OCI-LY1 (cell line): ENCODE data around the gene PRPF6.
A peak's percentile ranks its signal among the peaks of the same experiment; 100 is the strongest.

ENCODE experiments used
- H2AFZ ChIP-seq: fragments of 200-600 bp; sonication (generic), shearing (Covaris generic); 2 replicates; pipeline ENCODE4 v1.6.0; 2014; ENCODE audit warnings: antibody characterized with exemption, mild to moderate bottlenecking, low read length
- H3F3A ChIP-seq: fragments of 200-600 bp; sonication (generic), shearing (Covaris generic); 2 replicates; pipeline ENCODE4 v1.6.0; 2014; ENCODE audit warnings: mild to moderate bottlenecking, antibody characterized with exemption, low read length, moderate library complexity; ENCODE audit not compliant: insufficient read depth
- H3K27ac ChIP-seq: fragments of 200-600 bp; sonication (generic); 2 replicates; pipeline ENCODE4 v1.5.1; 2014; ENCODE audit warnings: low read length, mixed run types, mild to moderate bottlenecking, low read depth; ENCODE audit not compliant: poor library complexity, severe bottlenecking
- H3K27me3 ChIP-seq: fragments of 200-600 bp; sonication (generic); 2 replicates; pipeline ENCODE4 v1.6.0; 2014; ENCODE audit warnings: antibody characterized with exemption, mild to moderate bottlenecking, low read length, moderate library complexity; ENCODE audit not compliant: insufficient read depth
- H3K36me3 ChIP-seq: fragments of 200-600 bp; sonication (generic); 2 replicates; pipeline ENCODE4 v1.6.1; 2014; ENCODE audit warnings: mild to moderate bottlenecking, antibody characterized with exemption, low read length, moderate library complexity, mixed read lengths; ENCODE audit not compliant: insufficient read depth
- H3K4me1 ChIP-seq: fragments of 200-600 bp; sonication (generic); 2 replicates; pipeline ENCODE4 v1.5.1; 2014; ENCODE audit warnings: mild to moderate bottlenecking, low read length, moderate library complexity; ENCODE audit not compliant: insufficient read depth, severe bottlenecking
- H3K4me2 ChIP-seq: fragments of 200-600 bp; sonication (generic), shearing (Covaris generic); 2 replicates; pipeline ENCODE4 v1.6.1; 2014; ENCODE audit warnings: low read length
- H3K4me3 ChIP-seq: fragments of 200-600 bp; sonication (generic); 2 replicates; pipeline ENCODE4 v1.5.1; 2014; ENCODE audit warnings: low read length, low read depth, mild to moderate bottlenecking, mixed read lengths; ENCODE audit not compliant: poor library complexity, severe bottlenecking
- H3K79me2 ChIP-seq: fragments of 200-600 bp; shearing (Covaris generic); 2 replicates; pipeline ENCODE4 v1.6.1; 2016; ENCODE audit warnings: mixed run types, low read length, mixed read lengths; ENCODE audit not compliant: insufficient read depth
- H3K9ac ChIP-seq: fragments of 200-600 bp; sonication (generic), shearing (Covaris generic); 2 replicates; pipeline ENCODE4 v1.6.1; 2014; ENCODE audit warnings: mild to moderate bottlenecking, low read length, mixed read lengths
- H3K9me2 ChIP-seq: fragments of 200-600 bp; sonication (generic), shearing (Covaris generic); 2 replicates; pipeline ENCODE4 v1.6.1; 2014; ENCODE audit warnings: low read depth, mild to moderate bottlenecking, low read length, mixed read lengths
- H3K9me3 ChIP-seq: fragments of 200-600 bp; shearing (Covaris generic); 2 replicates; pipeline ENCODE4 v1.6.1; 2014; ENCODE audit warnings: low read length, mixed read lengths
- H4K20me1 ChIP-seq: fragments of 200-600 bp; sonication (generic), shearing (Covaris generic); 2 replicates; pipeline ENCODE4 v1.6.0; 2016; ENCODE audit warnings: mild to moderate bottlenecking, low read length; ENCODE audit not compliant: insufficient read depth
- CTCF ChIP-seq: fragments of 200-600 bp; sonication (generic), shearing (Covaris generic); IDR thresholded peaks from 2 replicates; pipeline ENCODE4 v1.5.1; 2017; ENCODE audit warnings: mild to moderate bottlenecking, antibody characterized with exemption, low read length, moderate library complexity, mixed read lengths
- EZH2 ChIP-seq: fragments of 200-600 bp; sonication (generic), shearing (Covaris generic); IDR thresholded peaks from 2 replicates; pipeline ENCODE4 v1.8.0; 2017; ENCODE audit warnings: borderline replicate concordance, mixed run types, mild to moderate bottlenecking, antibody characterized with exemption, low read length, moderate library complexity, mixed read lengths

The PRPF6 gene

GRCh38 chr20:63966944-63967322, 14.0 kb upstream of the PRPF6 start:
- Histone ChIP-seq H3K27me3 (no peaks in the 10 kb centered on the region), H3K4me3 (no peak overlapping the region), H3K4me1 (peaks cover 16% of the 10 kb centered on the region), H3K27ac (no peak overlapping the region), H3K36me3 (peaks cover 52% of the 10 kb centered on the region), H3K9me3 (no peaks in the 10 kb centered on the region), H3K4me2 (no peak overlapping the region), H2AFZ (no peak overlapping the region), H3K9ac (no peak overlapping the region), H4K20me1 (no peaks in the 10 kb centered on the region), H3K9me2 (no peaks in the 10 kb centered on the region), H3F3A (no peaks in the 10 kb centered on the region), H3K79me2 (no peaks in the 10 kb centered on the region)
- no peak for TF ChIP-seq CTCF
- TF ChIP-seq EZH2, result no peak

GRCh38 chr20:63967330-63968135, 13.4 kb upstream of the PRPF6 start:
- Histone ChIP-seq H3K27me3 (no peaks in the 10 kb centered on the region), H3K9ac (no peak overlapping the region), H3K4me3 (no peak overlapping the region), H3K79me2 (no peaks in the 10 kb centered on the region), H3K36me3 (peaks cover 48% of the 10 kb centered on the region), H3F3A (no peaks in the 10 kb centered on the region), H3K9me2 (no peaks in the 10 kb centered on the region), H4K20me1 (no peaks in the 10 kb centered on the region), H3K4me1 (peaks cover 16% of the 10 kb centered on the region), H3K4me2 (no peak overlapping the region), H3K27ac (no peak overlapping the region), H3K9me3 (no peaks in the 10 kb centered on the region), H2AFZ (no peak overlapping the region)
- TF ChIP-seq CTCF (no peak), EZH2 (no peak)

DNA sequence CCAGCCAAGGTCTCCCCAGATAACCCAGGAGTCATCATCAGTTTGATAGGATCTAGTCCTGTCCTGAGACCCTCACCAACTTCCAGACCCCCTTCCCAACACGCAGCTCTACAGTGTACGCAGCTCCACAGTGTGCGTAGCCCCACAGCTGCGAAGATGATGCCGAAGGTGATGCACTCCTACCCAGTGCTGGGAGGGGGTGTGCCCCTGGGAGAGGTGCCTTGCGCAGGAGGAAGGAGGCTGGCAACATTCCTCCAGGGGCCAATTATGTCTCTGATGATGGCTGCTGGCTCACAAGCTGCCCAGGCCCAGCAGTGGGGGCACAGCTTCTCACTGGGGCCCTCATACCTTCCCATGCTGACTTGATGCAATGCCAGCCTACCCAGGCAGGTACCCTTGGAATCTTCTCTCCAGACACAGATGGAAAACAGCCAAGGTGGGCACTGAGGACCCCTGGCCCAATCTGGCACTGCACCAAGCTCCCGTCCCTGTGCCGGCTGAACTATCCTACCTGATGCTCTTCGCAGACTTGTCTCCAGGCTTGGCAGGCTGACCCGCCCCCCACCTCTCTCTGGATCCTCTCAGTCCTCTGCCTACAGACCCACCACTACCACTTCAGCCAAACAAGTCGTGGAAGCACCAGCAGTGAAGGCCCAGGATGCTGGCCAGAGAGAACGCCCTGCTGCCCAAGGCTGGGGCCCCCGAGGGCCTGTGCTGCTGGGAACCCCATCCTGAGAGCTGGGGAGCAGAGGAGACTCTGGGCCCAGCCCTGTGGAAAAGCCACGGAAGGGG, 12.6 kb upstream of the PRPF6 start:
- Histone ChIP-seq H3K79me2 (no peaks in the 10 kb centered on the region), H3K4me2 (peak overlapping the region; percentile 98), H2AFZ (no peak overlapping the region), H3F3A (no peaks in the 10 kb centered on the region), H3K9me2 (no peaks in the 10 kb centered on the region), H3K9me3 (no peaks in the 10 kb centered on the region), H4K20me1 (no peaks in the 10 kb centered on the region), H3K9ac (peak overlapping the region; percentile 99), H3K27ac (peak overlapping the region; percentile 42), H3K27me3 (no peaks in the 10 kb centered on the region), H3K36me3 (peaks cover 40% of the 10 kb centered on the region), H3K4me3 (peak overlapping the region; percentile 91), H3K4me1 (peaks cover 16% of the 10 kb centered on the region)
- no peak for TF ChIP-seq EZH2
- TF ChIP-seq CTCF, result no peak
